Hepatocyte (in vitro differentiated cells): ENCODE results near the gene FAM219B.

Source experiments
- CTCF ChIP-seq: fragments of 200-600 bp; sonication (generic); IDR thresholded peaks from 2 replicates; pipeline ENCODE4 v1.5.1; 2016; ENCODE audit warnings: antibody characterized with exemption, mild to moderate bottlenecking; ENCODE audit not compliant: poor library complexity
- EZH2 ChIP-seq: fragments of 200-600 bp; sonication (generic); IDR thresholded peaks from 2 replicates; pipeline ENCODE4 v1.6.1; 2016; ENCODE audit warnings: antibody characterized with exemption, mild to moderate bottlenecking, borderline replicate concordance
- EZH2phosphoT487 ChIP-seq: fragments of 200-600 bp; sonication (generic); IDR thresholded peaks from one replicate; pipeline ENCODE4 v1.6.1; 2018; ENCODE audit warnings: antibody characterized with exemption, mild to moderate bottlenecking, low read depth, moderate library complexity; ENCODE audit not compliant: unreplicated experiment, severe bottlenecking

- TF ChIP-seq CTCF: no peak
- TF ChIP-seq EZH2: no peak
- no peak for TF ChIP-seq EZH2phosphoT487
Observed at GRCh38 chr15:74872702-74873035, 34.0 kb downstream of the FAM219B start.
